Measurements from ENCODE around the gene FBRS. TPM values are rescaled to one million over a fixed set of nuclear protein-coding genes. Genes with fewer than 3 reads are reported as not detected.

FBRS gene
- total and polyA plus RNA-seq, 2 of the 8 experiments (the other 6 are each of a cell fraction or from before 2014, with no cell fraction given) = 2.4 to 13.9 TPM

GRCh38 chr16:30657866-30658730 is at the start of gene FBRS (continued):
- TF ChIP-seq CTBP2 (IDR thresholded peaks at IDR 0.05; ENCODE audit: borderline replicate concordance, insufficient read depth, insufficient read length, low read length) (no peak), KDM1A (IDR thresholded peaks at IDR 0.05; ENCODE audit: borderline replicate concordance, low read length) (peak; percentile 78; the same call in 1 of the 2 replicates), GABPA (IDR thresholded peaks at IDR 0.05; ENCODE audit: borderline replicate concordance, insufficient read depth, low read length) (no peak; the same call in 1 of the 2 replicates), BACH1 (IDR thresholded peaks at IDR 0.05; ENCODE audit: low read length) (peak; percentile 98), CHD1 (IDR thresholded peaks at IDR 0.05; ENCODE audit: low read depth, low read length) (no peak), RFX5 (IDR thresholded peaks at IDR 0.05; ENCODE audit: borderline replicate concordance, low read depth, low read length) (no peak), YY1 (IDR thresholded peaks at IDR 0.05; ENCODE audit: low read depth, low read length) (peak; percentile 81; the same call in 1 of the 2 replicates)
